Measurements from ENCODE around the gene SLC30A4. TPM values are rescaled to one million over a fixed set of nuclear protein-coding genes. Genes with fewer than 3 reads are reported as not detected.
"Not testable (repeated sequence)": the region's sequence is repeated elsewhere in the genome, so short reads cannot be mapped to it uniquely, and the experiment has no call there.

SLC30A4 gene
- total RNA-seq, 1 donor from 2014 or later: 3.2 TPM

DNA sequence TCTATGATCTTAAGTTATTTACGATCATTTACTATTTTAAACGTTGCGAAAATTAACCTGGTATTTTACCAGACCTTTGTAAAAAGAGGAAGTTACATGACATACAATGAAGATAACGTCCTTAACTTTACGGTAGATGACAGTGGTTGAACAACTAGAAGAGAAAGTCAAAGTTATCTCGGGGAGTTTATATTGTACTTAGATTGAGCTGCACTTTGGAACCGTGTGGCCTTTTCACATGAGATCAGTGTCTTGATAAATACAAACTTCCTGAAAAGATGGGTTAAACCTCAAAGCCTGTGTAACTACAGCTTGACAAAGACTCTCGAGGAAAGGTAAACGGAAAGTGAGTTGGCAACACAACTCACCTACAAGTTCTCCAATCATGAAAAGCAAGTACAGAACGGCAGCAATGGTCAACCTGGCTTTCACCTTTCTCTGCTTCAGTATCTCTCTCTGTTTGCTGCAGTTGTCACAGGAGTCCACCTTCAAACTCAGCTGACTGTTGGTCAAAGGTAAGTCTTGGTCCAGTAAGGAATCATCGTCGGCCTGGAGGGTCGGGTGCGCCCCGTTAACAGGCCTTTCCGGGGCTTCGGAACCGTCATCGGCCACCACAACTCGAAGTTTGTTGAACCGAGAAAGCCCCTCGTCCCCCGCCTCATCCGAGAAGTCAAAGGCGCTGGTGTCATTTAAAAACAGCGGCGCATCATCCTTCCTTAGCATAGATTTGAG, 793 bp downstream of the SLC30A4 start:
- DNase-seq (no peak), ATAC-seq (peak; percentile 5)
- intact Hi-C loops (cut with micrococcal nuclease): loop anchor here (5.0 kb wide), 1 partner anchor 91 kb away; no protein-coding TSS in a partner anchor

DNA sequence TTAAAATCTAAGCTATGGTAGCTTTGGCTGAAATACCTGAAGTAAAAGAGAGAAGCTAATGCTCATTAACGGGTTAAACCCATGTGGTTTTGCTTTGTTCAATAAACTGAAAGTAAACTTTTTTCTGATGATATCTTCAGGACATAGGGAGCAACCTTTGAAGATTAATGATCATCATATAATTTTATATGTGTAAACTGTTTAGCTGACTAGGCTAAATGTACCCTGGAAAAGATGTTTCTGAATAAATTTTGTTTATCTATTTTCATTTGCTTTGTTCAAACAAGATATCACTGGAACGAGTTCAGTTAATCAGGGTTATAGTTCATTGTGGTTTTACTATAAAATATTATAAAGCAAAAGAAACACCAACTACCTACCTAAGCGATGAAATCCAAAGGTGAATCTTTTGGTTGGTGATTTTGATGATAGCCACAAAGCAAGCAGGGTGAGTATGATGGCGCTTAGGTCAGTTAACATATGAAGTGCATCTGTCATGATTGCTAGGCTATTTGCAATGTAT, 11.7 kb downstream of the SLC30A4 start:
- no peak for ATAC-seq
- DNase-seq: no peak
- intact Hi-C loops (cut with micrococcal nuclease): no loop called here

DNA sequence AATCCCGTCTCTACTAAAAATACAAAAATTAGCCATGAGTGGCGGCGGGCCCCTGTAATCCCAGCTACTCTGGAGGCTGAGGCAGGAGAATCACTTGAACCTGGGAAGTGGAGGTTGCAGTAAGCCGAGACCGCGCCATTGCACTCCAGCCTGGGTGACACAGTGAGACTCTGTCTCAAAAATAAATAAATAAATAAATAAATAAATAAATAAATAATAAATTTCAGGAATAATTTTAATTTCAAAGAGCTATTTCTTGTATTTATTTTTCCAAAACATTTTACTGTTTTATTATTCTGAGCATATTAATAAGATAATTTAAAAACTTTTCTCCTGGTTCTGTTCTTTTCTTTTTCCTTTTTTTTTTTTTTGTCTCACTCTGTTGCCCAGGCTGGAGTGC, 15.4 kb downstream of the SLC30A4 start:
- DNase-seq; intact Hi-C loops (cut with micrococcal nuclease); ATAC-seq: not testable (repeated sequence)

DNA sequence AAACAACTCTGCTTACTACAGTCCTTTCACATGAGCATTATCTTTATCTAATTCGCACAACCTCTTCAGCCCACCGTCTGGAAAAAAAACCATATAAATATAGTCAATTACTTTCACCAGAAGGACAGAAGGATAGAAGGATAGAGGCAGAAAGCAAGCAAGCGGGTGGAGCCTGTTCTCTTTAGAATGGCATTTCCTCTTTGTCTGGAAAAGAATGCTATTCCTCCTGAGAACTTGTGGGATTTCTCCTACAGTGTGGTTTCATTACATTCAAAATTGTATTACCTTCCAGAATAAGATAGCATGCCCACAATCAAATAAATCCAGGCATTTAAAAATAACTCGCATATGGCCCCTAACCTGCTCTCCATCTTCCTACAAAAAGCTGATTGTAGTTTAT, 23.1 kb downstream of the SLC30A4 start:
- ATAC-seq (no peak), DNase-seq (no peak)
- intact Hi-C loops (cut with micrococcal nuclease): no loop called here

DNA sequence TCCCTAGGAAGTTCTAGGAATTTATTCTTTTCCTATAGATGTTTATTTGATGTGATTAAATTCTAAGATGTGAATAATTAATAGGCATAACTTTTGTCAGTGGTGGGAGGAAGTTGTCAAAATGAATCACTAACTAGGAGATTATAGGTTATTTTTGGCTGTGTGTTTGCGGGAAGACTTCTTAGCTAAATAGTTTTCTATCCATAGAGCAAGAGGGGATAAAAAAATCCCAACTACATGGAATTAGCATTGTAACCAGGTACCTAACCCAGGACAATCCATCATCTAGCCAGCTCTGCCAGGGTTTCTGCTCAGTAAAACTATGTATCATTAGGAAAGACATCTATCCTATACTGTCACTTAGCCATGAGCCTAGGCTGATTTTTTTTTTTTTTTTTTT, 23.9 kb downstream of the SLC30A4 start:
- intact Hi-C loops (cut with micrococcal nuclease): no loop called here
- ATAC-seq: no peak

DNA sequence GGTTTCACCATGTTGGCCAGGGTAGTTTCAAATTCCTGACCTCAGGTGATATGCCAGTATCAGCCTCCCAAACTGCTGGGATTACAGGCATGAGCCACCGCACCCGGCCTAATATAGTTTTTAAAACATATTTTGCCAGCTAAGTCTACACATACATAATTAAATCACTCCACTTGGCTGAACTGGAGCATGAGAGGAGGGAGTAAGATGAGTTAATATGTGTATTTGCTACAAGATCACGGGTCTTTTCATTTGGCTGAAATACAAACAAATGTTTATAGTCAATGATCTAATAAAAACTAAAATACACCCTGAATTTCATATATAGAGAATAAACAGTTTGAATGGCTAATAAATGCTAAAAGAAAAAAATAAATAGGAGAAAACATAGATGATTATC, 25.3 kb downstream of the SLC30A4 start:
- ATAC-seq (no peak), DNase-seq (no peak)
- intact Hi-C loops (cut with micrococcal nuclease): no loop called here

More for the DNA sequence above, 23.9 kb downstream of the SLC30A4 start:
- DNase-seq: no peak

DNA sequence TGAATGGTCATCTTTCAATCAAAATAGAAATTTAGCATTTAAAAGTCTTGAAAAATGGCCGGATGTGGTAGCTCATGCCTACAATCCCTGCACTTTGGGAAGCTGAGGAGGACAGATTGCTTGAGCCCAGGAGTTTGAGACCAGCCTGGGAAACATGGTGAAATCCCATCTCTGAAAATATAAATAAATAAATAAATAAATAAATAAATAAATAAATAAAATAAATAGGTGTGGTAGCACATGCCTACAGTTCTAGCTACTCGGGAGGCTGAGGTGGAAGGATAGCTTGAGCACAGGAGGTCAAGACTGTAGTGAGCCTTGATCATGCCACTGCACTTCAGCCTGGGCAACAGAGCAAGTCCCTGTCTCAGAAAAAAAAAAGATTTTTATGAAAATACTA, 25.9 kb downstream of the SLC30A4 start:
- ATAC-seq: no peak
- no peak for DNase-seq
- intact Hi-C loops (cut with micrococcal nuclease): no loop called here

DNA sequence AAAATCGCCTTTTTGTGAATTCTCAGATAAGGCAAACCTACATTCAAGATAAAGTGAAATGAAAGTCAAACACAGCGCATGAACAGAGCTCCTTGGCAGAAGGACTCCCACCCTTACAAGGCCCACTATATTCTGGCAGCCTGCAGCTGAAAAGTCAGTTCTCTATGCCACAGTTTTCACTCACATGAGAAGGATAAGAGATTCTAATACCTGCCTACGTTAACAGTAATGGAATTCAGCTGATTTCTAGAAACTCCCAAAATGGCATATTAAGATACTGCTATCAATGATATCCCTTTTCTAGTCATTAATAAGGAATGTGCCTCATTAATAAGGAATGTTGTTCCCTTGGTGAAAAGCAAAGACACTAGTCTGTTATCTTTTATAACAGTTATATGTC, 27.0 kb downstream of the SLC30A4 start:
- ATAC-seq (no peak), DNase-seq (no peak)
- intact Hi-C loops (cut with micrococcal nuclease): no loop called here

DNA sequence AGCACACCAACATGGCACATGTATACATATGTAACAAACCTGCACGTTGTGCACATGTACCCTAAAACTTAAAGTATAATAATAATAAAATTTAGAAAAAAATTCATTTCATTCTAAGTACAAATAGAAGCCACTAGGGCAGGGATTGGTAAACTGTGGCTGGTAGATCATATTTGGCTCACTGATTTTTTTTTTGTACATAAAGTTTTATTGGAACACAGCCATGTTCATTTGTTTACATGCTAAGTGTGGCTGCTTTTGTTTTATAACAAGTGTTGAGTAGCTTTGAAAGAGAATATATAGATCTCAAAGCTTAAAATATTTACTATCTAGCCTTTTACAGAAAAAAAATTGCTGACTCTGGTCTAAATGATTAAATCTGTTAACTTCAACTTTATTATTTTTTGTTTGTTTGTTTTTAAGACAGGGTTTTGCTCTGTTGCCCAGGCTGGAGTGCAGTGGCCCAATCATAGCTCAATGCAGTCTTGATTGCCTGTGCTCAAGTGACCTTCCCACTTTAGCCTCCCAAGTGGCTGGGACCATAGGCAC, 32.8 kb downstream of the SLC30A4 start:
- intact Hi-C loops (cut with micrococcal nuclease): no loop called here
- ATAC-seq: no peak
- no peak for DNase-seq

DNA sequence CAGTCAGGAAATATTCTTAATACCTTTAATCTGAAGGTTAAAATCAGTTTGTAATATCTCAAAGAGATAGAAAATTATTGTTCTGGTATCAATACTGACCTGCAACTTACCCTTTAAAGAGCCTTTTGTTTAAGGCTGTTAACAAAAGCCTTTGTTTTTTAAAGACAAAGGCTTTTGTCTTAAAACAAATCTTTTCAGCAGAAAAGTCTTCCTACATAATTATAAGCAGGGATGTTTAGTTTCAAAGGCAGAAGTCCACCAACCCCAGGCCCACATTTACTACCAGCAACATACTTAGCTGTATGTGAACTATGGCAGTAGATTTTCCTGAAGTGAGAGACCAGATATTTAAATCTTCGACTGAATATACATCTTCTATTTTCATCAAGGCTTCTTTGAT, 36.2 kb downstream of the SLC30A4 start:
- ATAC-seq (no peak), DNase-seq (no peak)
- intact Hi-C loops (cut with micrococcal nuclease): no loop called here

DNA sequence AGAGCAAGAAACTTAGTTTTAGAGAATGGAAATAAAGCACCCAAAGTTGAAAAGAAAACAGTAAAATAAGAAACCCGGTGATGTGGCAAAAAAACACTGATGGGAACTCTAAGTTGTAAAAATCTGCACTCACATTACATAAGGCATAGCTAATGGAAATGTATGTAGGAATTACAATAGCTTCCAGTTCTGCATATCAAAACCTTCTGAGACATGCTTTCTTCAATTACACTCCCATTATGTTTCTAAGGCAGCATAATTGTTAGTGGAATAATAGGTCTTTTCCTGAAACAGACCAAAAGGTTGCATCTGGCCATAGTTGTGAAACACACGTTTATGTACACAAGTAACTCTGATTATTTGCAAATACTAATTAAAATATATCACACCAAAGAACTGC, 41.4 kb downstream of the SLC30A4 start:
- no peak for DNase-seq
- intact Hi-C loops (cut with micrococcal nuclease): no loop called here
- no peak for ATAC-seq

DNA sequence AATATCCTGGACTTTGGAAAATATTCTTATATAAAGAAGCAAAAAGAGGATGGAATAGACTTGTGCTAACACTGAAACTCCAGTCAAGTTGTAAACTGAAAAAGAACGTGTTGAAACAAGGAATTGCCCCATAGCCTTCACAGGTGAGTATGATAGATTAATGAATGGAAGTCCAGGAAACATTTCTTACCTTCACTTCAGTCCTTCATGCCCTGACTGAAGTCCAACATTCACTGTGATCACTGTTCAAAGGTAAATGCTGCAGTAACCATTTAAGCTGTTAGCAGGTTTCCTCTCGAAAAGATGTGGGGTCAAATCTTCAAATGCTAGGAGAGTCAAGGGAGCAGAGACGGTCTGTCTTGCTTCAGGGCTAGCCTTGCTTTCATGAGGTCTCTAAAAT, 46.1 kb downstream of the SLC30A4 start:
- ATAC-seq (no peak), DNase-seq (no peak)
- intact Hi-C loops (cut with micrococcal nuclease): no loop called here

DNA sequence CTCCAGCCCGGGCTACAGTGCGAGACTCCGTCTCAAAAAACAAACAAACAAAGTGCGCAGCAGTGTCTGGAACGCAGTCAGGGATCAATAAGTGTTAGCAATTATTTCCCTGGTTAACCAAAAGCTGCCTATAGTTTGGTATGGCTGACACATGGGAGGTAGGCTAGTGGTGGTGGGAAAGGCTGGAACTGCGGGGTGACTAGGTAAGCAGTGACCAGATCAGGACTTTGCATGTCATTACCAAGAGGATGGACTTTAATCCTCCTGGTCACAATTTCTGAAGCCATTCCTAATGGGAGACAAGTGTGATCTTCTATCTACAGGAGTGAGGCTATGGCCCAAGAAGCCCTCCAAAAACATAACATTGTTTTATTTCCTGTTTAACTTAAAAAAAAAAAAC, 47.8 kb downstream of the SLC30A4 start:
- DNase-seq (no peak), ATAC-seq (no peak)
- intact Hi-C loops (cut with micrococcal nuclease): no loop called here

DNA sequence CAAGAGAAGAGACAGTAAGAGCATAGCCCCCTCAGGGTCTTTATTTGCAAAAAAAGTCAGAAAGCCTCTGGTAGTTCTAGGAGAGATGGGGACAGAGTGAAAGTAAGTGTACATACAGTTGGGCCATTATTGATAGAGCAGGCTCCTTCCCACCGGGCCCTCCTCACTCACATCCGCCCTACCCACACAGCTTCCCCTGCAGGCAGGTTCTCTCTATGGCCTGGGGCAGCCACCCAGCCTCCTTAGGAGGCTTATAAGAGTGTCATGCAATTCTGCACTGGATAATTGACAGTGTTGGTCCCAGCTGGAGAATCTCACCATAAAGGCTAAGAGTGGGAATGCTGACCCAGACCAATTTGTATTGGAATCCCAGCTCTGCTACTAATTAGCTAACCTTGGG, 49.5 kb downstream of the SLC30A4 start:
- ATAC-seq (no peak), DNase-seq (no peak)
- intact Hi-C loops (cut with micrococcal nuclease): no loop called here

DNA sequence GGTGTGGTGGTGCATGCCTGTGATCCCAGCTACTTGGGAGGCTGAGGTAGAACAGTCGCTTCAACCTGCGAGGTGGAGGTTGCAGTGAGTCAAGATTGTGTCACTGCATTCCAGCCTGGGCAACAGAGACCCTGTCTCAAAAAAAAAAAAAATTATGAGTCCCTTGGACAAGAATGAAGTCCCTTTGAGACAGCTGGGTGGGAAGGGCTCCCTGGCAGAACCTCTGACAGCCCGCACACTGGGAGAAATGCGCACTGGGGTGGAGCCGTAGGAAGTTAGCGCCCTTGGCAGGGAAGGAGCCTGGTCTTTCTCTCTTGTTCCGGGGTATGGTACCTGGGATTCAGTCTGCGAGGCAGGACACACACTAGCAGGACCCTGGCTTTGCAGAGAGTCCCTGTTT, 51.4 kb downstream of the SLC30A4 start:
- no peak for DNase-seq
- no peak for ATAC-seq
- intact Hi-C loops (cut with micrococcal nuclease): no loop called here

DNA sequence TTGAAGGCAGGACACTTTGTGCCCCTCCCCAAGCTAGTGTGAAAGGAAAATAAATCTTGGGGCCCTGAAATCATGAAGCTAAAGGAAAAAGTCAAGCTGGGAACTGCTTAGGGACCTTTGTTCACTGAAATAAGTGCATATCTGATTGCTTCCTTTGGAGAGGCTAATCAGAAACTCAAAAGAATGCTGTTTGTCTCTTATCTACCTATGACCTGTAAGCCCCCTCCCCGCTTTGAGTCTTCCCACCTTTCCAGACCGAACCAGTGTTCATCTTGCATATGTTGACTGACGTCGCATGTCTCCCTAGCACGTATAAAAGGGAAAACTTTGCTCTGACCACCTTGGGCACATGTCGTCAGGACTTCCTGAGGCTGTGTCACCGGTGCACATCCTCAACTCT, 53.1 kb downstream of the SLC30A4 start:
- DNase-seq (no peak), ATAC-seq (no peak)
- intact Hi-C loops (cut with micrococcal nuclease): no loop called here

DNA sequence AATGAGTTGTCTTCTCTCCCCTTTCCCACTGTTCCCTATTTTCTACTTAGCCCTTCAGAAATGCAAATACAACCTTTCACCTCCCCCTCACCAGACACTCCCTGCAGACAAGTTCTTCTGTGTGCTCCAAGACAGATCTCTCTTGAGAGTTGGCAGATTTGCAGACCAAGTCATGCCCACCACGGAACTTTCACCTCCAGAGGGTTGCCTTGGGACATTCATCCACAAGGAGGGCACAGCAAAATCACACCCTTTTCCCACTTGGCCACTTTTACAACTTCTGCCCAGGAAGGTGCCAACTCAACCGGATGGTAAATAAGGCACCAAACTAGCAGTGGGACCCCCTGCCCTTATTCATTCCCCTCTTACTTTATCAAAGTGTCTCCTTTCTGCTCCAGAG, 53.5 kb downstream of the SLC30A4 start:
- no peak for ATAC-seq
- intact Hi-C loops (cut with micrococcal nuclease): no loop called here
- no peak for DNase-seq

DNA sequence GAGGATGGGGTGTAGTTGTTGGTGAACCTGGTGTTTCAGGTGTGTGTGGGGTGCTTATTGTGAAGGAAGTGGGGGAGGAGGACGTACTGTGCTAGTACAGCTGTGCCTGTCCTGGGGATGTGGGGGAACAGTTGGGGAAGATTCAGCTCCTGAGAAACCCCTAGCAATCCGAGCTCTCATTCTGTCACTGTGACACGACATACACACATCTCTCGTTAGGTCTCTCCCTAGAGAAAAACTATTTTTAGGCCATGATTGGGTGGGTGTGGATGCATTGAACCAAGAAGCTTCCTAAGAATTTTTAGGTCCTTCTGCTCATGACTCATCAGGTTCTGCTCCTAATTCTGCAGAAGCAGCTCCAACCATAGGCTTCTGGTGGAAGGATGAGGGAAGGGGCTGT, 54.3 kb downstream of the SLC30A4 start:
- no peak for DNase-seq
- no peak for ATAC-seq
- intact Hi-C loops (cut with micrococcal nuclease): no loop called here

DNA sequence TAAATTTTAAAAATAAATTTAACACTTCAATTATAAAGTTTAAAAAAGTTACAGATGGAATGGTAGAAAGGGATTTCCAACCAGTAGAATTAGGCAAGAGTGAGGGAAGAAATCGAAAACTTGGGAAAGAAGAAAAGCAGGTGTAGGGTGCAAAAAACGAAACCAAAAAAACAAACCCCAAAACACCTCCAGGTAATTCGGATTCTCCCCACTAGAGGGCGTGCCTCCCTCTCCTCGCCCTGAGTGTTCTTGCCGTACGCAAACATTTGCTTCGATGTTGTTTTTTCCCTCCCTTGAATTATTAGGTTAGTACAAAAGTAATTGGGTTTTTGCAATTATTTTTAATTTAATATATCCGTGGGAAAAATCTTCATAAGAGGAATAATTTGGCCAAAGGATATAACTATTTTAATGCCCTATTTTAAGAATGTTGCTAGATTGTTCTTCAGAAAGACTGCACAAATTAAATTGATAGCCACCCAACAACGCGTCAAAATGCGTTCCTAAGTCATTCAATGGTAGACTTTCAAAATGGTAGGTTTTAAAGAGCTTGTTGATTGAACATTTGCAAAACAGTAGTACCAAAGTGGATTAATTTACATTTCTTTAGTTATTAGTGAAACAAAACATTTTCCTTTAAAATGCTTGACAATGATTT, 63.7 kb downstream of the SLC30A4 start:
- peak; percentile 63 for ATAC-seq
- peak; percentile 67 for DNase-seq
- intact Hi-C loops (cut with micrococcal nuclease): loop anchor here (10.0 kb wide), 1 partner anchor 294 kb away; no protein-coding TSS in a partner anchor

Measured in left ventricle myocardium superior (tissue), 1 donor.